Liver (tissue), 3 donors: Measurements from ENCODE around the gene PDE4C.

Source experiments
- ATF3 ChIP-seq: IDR thresholded peaks from 2 replicates; pipeline ENCODE4 v1.6.1; 2016; ENCODE audit warnings: antibody characterized with exemption
- EGR1 ChIP-seq, 2 donors: IDR thresholded peaks; 2 replicates each; pipeline ENCODE4 v1.6.1; 2016 to 2018; ENCODE audit warnings: antibody characterized with exemption in 2 of 2, low read depth in 2 of 2
- GABPA ChIP-seq, 2 donors: IDR thresholded peaks in 1 of 2; conservative IDR thresholded peaks in 1 of 2; 2 replicates each; pipeline ENCODE4 v1.6.1; 2016; ENCODE audit warnings: antibody characterized with exemption in 2 of 2, mild to moderate bottlenecking in 1 of 2, moderate library complexity in 1 of 2
- JUND ChIP-seq, 2 donors: IDR thresholded peaks; 2 replicates each; pipeline ENCODE4 v1.6.1; 2016; ENCODE audit warnings: antibody characterized with exemption in 2 of 2
- MAX ChIP-seq: IDR thresholded peaks from 2 replicates; pipeline ENCODE4 v1.6.1; 2016; ENCODE audit warnings: antibody characterized with exemption
- NR2F2 ChIP-seq: IDR thresholded peaks from 2 replicates; pipeline ENCODE4 v1.6.1; 2016; ENCODE audit warnings: antibody characterized with exemption
- RAD21 ChIP-seq, 2 donors: IDR thresholded peaks; 2 replicates each; pipeline ENCODE4 v1.6.1; 2016; ENCODE audit warnings: antibody characterized with exemption in 2 of 2, mild to moderate bottlenecking in 2 of 2
- RXRA ChIP-seq, 2 donors: IDR thresholded peaks; 2 replicates each; pipeline ENCODE4 v1.6.1; 2017 to 2018; ENCODE audit warnings: antibody characterized with exemption in 2 of 2, mild to moderate bottlenecking in 1 of 2
- SP1 ChIP-seq: IDR thresholded peaks from 2 replicates; pipeline ENCODE4 v1.6.1; 2018; ENCODE audit warnings: antibody characterized with exemption, mild to moderate bottlenecking
- TAF1 ChIP-seq: conservative IDR thresholded peaks from 2 replicates; pipeline ENCODE4 v1.6.1; 2016; ENCODE audit warnings: antibody characterized with exemption, mild to moderate bottlenecking
- TF ChIP-seq, protein P1 (sequence below): fragments of 150-350 bp; IDR thresholded peaks from 2 replicates; pipeline ENCODE4 v1.5.1; 2017; ENCODE audit warnings: improper control_type of control experiment, low read depth, low read length; ENCODE audit not compliant: missing input control
- donor health status: healthy.
- donor health status: healthy.

GRCh38 chr19:18179957-18180356, 46.3 kb downstream of the PDE4C start:
- TF ChIP-seq RAD21 (IDR thresholded peaks at IDR 0.05): no peak
- no peak for TF ChIP-seq JUND (IDR thresholded peaks at IDR 0.05)
- TF ChIP-seq, protein P1, sequence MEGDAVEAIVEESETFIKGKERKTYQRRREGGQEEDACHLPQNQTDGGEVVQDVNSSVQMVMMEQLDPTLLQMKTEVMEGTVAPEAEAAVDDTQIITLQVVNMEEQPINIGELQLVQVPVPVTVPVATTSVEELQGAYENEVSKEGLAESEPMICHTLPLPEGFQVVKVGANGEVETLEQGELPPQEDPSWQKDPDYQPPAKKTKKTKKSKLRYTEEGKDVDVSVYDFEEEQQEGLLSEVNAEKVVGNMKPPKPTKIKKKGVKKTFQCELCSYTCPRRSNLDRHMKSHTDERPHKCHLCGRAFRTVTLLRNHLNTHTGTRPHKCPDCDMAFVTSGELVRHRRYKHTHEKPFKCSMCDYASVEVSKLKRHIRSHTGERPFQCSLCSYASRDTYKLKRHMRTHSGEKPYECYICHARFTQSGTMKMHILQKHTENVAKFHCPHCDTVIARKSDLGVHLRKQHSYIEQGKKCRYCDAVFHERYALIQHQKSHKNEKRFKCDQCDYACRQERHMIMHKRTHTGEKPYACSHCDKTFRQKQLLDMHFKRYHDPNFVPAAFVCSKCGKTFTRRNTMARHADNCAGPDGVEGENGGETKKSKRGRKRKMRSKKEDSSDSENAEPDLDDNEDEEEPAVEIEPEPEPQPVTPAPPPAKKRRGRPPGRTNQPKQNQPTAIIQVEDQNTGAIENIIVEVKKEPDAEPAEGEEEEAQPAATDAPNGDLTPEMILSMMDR: no peak
- TF ChIP-seq ATF3: no peak
- no peak for TF ChIP-seq RXRA (IDR thresholded peaks at IDR 0.05)
- TF ChIP-seq TAF1: no peak
- TF ChIP-seq EGR1 (IDR thresholded peaks at IDR 0.05; ENCODE audit: low read depth in 2 of 2): no peak
- no peak for TF ChIP-seq MAX
- no peak for TF ChIP-seq NR2F2
- no peak for TF ChIP-seq SP1
- TF ChIP-seq GABPA (IDR thresholded peaks at IDR 0.05 in 1 of 2, conservative IDR thresholded peaks at IDR 0.05 in 1 of 2): no peak
